Stimulated activated CD4-positive, alpha-beta T cell treated with anti-CD3 and anti-CD28 coated beads, Interleukin-2, amount 100 ng/mL, for 4 hours (primary cell): ENCODE results near the gene KLHL10.

ENCODE experiments used
- DNase-seq: peaks from one replicate; pipeline ENCODE4 v3.0.0-alpha.2; 2020; ENCODE audit warnings: low read depth

KLHL10 gene

DNA sequence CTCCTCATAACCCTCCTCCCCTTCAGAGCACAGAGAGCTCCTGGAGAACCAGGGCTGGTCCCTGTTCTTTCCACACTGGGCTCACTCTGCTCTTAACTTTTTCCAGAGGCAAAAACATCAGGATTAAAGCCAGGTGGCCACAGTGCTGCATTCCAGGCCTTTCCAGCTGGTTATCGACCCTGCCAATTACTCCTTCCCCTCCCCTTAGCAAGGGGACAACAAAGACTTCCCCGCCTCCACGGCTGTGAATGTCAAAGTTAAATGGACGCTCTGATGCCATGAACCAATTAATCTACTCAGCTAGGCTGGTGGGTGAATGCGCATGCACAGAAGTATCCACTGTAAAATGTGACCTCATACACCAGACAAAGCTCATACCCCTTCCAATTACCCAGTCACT is 58.0 kb downstream of the KLHL10 start:
- no peak for DNase-seq

DNA sequence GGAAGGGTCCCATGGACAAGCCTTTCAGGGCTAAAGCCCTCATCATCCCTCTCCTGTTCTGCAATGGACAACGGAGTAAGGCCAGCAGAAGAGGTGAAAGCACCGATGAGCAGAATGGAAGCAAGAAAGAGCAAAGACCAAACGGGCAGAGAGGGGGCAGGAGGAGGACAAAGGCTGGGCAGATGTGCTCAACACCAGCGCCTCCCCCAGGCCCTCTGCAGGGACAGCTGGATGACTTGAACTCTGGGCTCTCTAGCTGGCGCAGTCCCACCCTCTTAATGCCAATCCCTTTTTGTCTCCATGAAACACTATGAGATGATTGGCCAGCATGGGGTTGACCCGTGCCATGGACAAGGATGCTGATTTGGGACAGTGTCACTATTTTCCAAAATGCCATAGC is 59.1 kb downstream of the KLHL10 start:
- DNase-seq: no peak
